Measurements from ENCODE around the gene USP22. TPM values are rescaled to one million over a fixed set of nuclear protein-coding genes. Genes with fewer than 3 reads are reported as not detected.

The USP22 gene
- total RNA-seq, 4 donors from 2014 or later, result 87.4 to 128 (median 96.3) TPM

- TF ChIP-seq CTCF (IDR thresholded peaks at IDR 0.05; ENCODE audit: low read depth), result no peak
Measured at GRCh38 chr17:21004016-21004930, 38.5 kb downstream of the USP22 start.

GRCh38 chr17:21003007-21003621, 39.7 kb downstream of the USP22 start:
- TF ChIP-seq CTCF (IDR thresholded peaks at IDR 0.05; ENCODE audit: low read depth), result no peak

GRCh38 chr17:21002309-21003006, 40.4 kb downstream of the USP22 start:
- TF ChIP-seq CTCF (IDR thresholded peaks at IDR 0.05; ENCODE audit: low read depth), result no peak

- no peak for TF ChIP-seq CTCF (IDR thresholded peaks at IDR 0.05; ENCODE audit: low read depth)
Measured at GRCh38 chr17:21001813-21002221, 41.0 kb downstream of the USP22 start.

GRCh38 chr17:21001111-21001812, 41.5 kb downstream of the USP22 start:
- no peak for TF ChIP-seq CTCF (IDR thresholded peaks at IDR 0.05; ENCODE audit: low read depth)

GRCh38 chr17:20999841-21000532, 42.8 kb downstream of the USP22 start:
- TF ChIP-seq CTCF (IDR thresholded peaks at IDR 0.05; ENCODE audit: low read depth), result no peak

Data from subcutaneous adipose tissue (tissue), 4 donors.